WTC11 (cell line): ENCODE measurements around the gene AGAP1.

Experiments used
- ATF3 ChIP-seq: sonication (generic); formaldehyde crosslinking; conservative IDR thresholded peaks from 2 replicates; pipeline ENCODE4 v1.8.1; 2022; ENCODE audit warnings: mild to moderate bottlenecking, missing genetic modification reagents
- CTCF ChIP-seq: fragments of 200-600 bp; IDR thresholded peaks from 2 replicates; pipeline ENCODE4 v1.8.0; 2022; ENCODE audit warnings: antibody characterized with exemption
- E2F1 ChIP-seq: sonication (generic); formaldehyde crosslinking; IDR thresholded peaks from 2 replicates; pipeline ENCODE4 v1.8.0; 2022; ENCODE audit warnings: mild to moderate bottlenecking, missing genetic modification reagents
- E2F5 ChIP-seq: sonication (generic); formaldehyde crosslinking; IDR thresholded peaks from 2 replicates; pipeline ENCODE4 v1.8.1; 2022; ENCODE audit warnings: mild to moderate bottlenecking, moderate library complexity, missing genetic modification reagents
- JAZF1 ChIP-seq: fragments of 250-450 bp; sonication (Bioruptor Pico); IDR thresholded peaks from 2 replicates; pipeline ENCODE4 v1.9.0; 2021; ENCODE audit warnings: moderate library complexity, mild to moderate bottlenecking, inconsistent platforms
- MAX ChIP-seq: sonication (generic); formaldehyde crosslinking; IDR thresholded peaks from 2 replicates; pipeline ENCODE4 v1.8.0; 2022; ENCODE audit warnings: mild to moderate bottlenecking, missing genetic modification reagents
- MXD4 ChIP-seq: fragments of 250-450 bp; sonication (Bioruptor Pico); IDR thresholded peaks from 2 replicates; pipeline ENCODE4 v1.8.0; 2021; ENCODE audit warnings: mild to moderate bottlenecking, moderate library complexity, borderline replicate concordance
- NFE2L1 ChIP-seq: sonication (generic); formaldehyde crosslinking; IDR thresholded peaks from 2 replicates; pipeline ENCODE4 v1.8.1; 2023; ENCODE audit warnings: missing genetic modification reagents
- NR3C1 ChIP-seq: sonication (generic); formaldehyde crosslinking; conservative IDR thresholded peaks from 2 replicates; pipeline ENCODE4 v1.8.1; 2023; ENCODE audit warnings: low read depth, mild to moderate bottlenecking, missing genetic modification reagents
- SP1 ChIP-seq: sonication (generic); formaldehyde crosslinking; conservative IDR thresholded peaks from 2 replicates; pipeline ENCODE4 v1.8.1; 2022; ENCODE audit warnings: missing genetic modification reagents
- TEAD4 ChIP-seq: sonication (generic); formaldehyde crosslinking; IDR thresholded peaks from 2 replicates; pipeline ENCODE4 v1.8.0; 2022; ENCODE audit warnings: mild to moderate bottlenecking, missing genetic modification reagents
- ZBTB21 ChIP-seq: sonication (generic); formaldehyde crosslinking; IDR thresholded peaks from 2 replicates; pipeline ENCODE4 v1.8.1; 2023; ENCODE audit warnings: mild to moderate bottlenecking, missing genetic modification reagents, borderline replicate concordance

- TF ChIP-seq ATF3 (CRISPR knock-in tag) = no peak
- TF ChIP-seq E2F5 (CRISPR knock-in tag) = no peak
- no peak for TF ChIP-seq ZBTB21
- TF ChIP-seq TEAD4 (CRISPR knock-in tag) = no peak
- TF ChIP-seq CTCF = no peak
- no peak for TF ChIP-seq MAX
- TF ChIP-seq SP1 (CRISPR knock-in tag) = no peak
- no peak for TF ChIP-seq MXD4
- TF ChIP-seq NR3C1 (CRISPR knock-in tag) = no peak
- TF ChIP-seq JAZF1 = no peak
- TF ChIP-seq E2F1 (CRISPR knock-in tag) = no peak
- TF ChIP-seq NFE2L1 (CRISPR knock-in tag) = no peak
Observed at GRCh38 chr2:236049981-236050380, 556.1 kb downstream of the AGAP1 start.
